GM12878 (cell line): ENCODE measurements around the gene SAP130. TPM values are rescaled to one million over a fixed set of nuclear protein-coding genes. Genes with fewer than 3 reads are reported as not detected.

Experiments used
- BMI1 ChIP-seq: fragments of 450-650 bp; IDR thresholded peaks from 2 replicates; pipeline ENCODE4 v1.6.1; 2016; ENCODE audit warnings: mild to moderate bottlenecking, moderate library complexity, borderline replicate concordance
- EGR1 ChIP-seq, 2 experiments: IDR thresholded peaks; 1 replicate in 1 of 2; 2 replicates in 1 of 2; pipeline ENCODE4 v1.6.1; 2011 to 2012; ENCODE audit warnings: low read depth in 2 of 2, low read length in 2 of 2, borderline replicate concordance in 1 of 2, mild to moderate bottlenecking in 1 of 2, moderate library complexity in 1 of 2
- GATAD2B ChIP-seq: fragments of 450-650 bp; conservative IDR thresholded peaks from 2 replicates; pipeline ENCODE4 v1.6.1; 2017; ENCODE audit warnings: low read depth, mild to moderate bottlenecking, moderate library complexity
- NR2F1 ChIP-seq: fragments of 450-650 bp; conservative IDR thresholded peaks from 2 replicates; pipeline ENCODE4 v1.6.1; 2017; ENCODE audit warnings: mild to moderate bottlenecking
- PAX5 ChIP-seq: IDR thresholded peaks from 2 replicates; pipeline ENCODE4 v1.6.1; 2011; ENCODE audit warnings: low read depth, low read length, borderline replicate concordance
- RELA ChIP-seq: fragments of 450-650 bp; IDR thresholded peaks from 2 replicates; pipeline ENCODE4 v1.8.0; 2014; ENCODE audit warnings: borderline replicate concordance; ENCODE audit not compliant: partially characterized antibody
- RFX5 ChIP-seq: IDR thresholded peaks from 2 replicates; pipeline ENCODE4 v1.6.1; 2011; ENCODE audit warnings: low read depth, low read length, improper control_type of control experiment
- SIX5 ChIP-seq: IDR thresholded peaks from 2 replicates; pipeline ENCODE4 v1.6.1; 2011; ENCODE audit warnings: mild to moderate bottlenecking, low read depth, low read length, moderate library complexity; ENCODE audit not compliant: severe bottlenecking
- SMARCA5 ChIP-seq: fragments of 450-650 bp; IDR thresholded peaks from 2 replicates; pipeline ENCODE4 v1.6.1; 2017; ENCODE audit warnings: mild to moderate bottlenecking
- SMC3 ChIP-seq: IDR thresholded peaks from 2 replicates; pipeline ENCODE4 v1.6.1; 2011; ENCODE audit warnings: low read length, improper control_type of control experiment, borderline replicate concordance
- SUPT20H ChIP-seq: IDR thresholded peaks from 2 replicates; pipeline ENCODE4 v1.6.1; 2011; ENCODE audit warnings: low read depth, mild to moderate bottlenecking, low read length, moderate library complexity, borderline replicate concordance; ENCODE audit not compliant: control insufficient read depth
- polyA plus RNA-seq, 11 experiments: library from polyadenylated mRNA; depleted of rRNA in 4 of 11; unstranded in 6 of 11; stranded (reverse) in 5 of 11; fragments of >200 nt; fragmentation: Nextera tagmentation in 4 of 11; fragmentation: Illumina TruSeq in 1 of 11; extraction: Ambion mirVana in 4 of 11; extraction: Trizol in 1 of 11; gene quantifications; 1 replicate in 1 of 11; 2 replicates in 10 of 11; pipeline versions ENCODE4 v1.2.1 to v1.2.3, GENCODE V29; 2011 to 2016; ENCODE audit warnings: inconsistent platforms in 2 of 11, missing spikeins in 2 of 11, low read depth in 1 of 11
- total RNA-seq, 4 experiments: library from RNA; depleted of rRNA in 3 of 4; stranded (reverse); fragments of >200 nt in 3 of 4; fragmentation: Illumina TruSeq in 1 of 4; extraction: Trizol in 1 of 4; gene quantifications; 2 replicates each; pipeline versions ENCODE4 v1.2.1 to v1.2.3, GENCODE V29; 2013 to 2021
- TF ChIP-seq, protein P1 (sequence below), 3 experiments: IDR thresholded peaks in 2 of 3; conservative IDR thresholded peaks in 1 of 3; 2 replicates each; pipeline ENCODE4 v1.5.1; 2011; ENCODE audit warnings: low read depth in 3 of 3, low read length in 3 of 3, mild to moderate bottlenecking in 3 of 3, control low read depth in 2 of 3, moderate library complexity in 2 of 3, inconsistent platforms in 1 of 3, mixed read lengths in 1 of 3; ENCODE audit not compliant: control insufficient read depth in 2 of 3, insufficient read depth in 1 of 3; ENCODE audit errors: extremely low read depth in 1 of 3
- TF ChIP-seq, protein P2 (sequence below): fragments of 450-650 bp; conservative IDR thresholded peaks from 2 replicates; pipeline ENCODE4 v1.6.1; 2017; ENCODE audit warnings: mild to moderate bottlenecking, moderate library complexity
- TF ChIP-seq, protein P3 (sequence below): IDR thresholded peaks from 2 replicates; pipeline ENCODE4 v1.6.1; 2011; ENCODE audit warnings: mild to moderate bottlenecking, low read depth, low read length, moderate library complexity; ENCODE audit not compliant: insufficient replicate concordance

Gene SAP130
- total and polyA plus RNA-seq, 10 of the 15 experiments (the other 5 are each of a cell fraction or from before 2014, with no cell fraction given), result 5.0 to 26.2 (median 9.9) TPM

DNA sequence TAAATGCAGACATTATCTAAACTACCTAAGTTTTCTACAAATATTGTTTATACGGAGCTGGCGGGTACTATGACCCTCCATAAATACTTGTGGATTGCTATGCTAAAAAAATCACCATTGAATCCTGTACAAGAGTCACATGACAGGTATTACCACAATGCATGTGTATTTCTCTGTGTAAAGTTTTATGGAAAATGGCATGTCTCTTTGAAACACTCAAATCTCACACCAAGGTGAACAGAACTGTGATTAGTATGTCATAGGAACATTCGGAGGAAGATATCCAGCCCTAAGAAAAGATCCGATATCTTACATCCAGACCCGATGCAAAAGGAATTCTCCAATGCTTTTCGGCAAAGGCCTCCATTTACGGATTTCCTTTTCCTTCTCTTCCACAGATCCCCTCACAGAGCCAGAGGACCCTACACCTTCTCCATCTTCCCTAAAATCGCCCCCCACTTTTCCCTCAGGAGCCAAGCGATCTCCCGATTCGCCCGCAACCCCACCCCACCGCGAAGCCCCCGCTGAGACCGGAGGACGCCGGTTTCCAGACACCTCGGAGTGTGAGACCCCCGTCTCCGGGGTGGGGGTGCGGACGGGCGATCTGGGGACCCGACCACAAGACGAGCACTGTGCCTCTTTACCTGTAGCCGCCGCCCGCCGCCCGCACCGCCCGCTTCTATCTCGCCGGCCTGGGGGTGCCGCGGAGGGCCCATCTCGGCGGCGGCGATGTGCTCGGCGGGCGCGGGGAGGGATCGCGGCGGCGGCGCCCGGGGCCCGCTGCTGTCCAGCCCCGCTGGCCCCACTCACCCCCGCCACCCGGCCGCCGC is 1.2 kb downstream of the SAP130 start (continued):
- TF ChIP-seq, protein P1, sequence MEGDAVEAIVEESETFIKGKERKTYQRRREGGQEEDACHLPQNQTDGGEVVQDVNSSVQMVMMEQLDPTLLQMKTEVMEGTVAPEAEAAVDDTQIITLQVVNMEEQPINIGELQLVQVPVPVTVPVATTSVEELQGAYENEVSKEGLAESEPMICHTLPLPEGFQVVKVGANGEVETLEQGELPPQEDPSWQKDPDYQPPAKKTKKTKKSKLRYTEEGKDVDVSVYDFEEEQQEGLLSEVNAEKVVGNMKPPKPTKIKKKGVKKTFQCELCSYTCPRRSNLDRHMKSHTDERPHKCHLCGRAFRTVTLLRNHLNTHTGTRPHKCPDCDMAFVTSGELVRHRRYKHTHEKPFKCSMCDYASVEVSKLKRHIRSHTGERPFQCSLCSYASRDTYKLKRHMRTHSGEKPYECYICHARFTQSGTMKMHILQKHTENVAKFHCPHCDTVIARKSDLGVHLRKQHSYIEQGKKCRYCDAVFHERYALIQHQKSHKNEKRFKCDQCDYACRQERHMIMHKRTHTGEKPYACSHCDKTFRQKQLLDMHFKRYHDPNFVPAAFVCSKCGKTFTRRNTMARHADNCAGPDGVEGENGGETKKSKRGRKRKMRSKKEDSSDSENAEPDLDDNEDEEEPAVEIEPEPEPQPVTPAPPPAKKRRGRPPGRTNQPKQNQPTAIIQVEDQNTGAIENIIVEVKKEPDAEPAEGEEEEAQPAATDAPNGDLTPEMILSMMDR (IDR thresholded peaks at IDR 0.05 in 2 of 3, conservative IDR thresholded peaks at IDR 0.05 in 1 of 3; ENCODE audit: control insufficient read depth in 2 of 3, extremely low read depth in 1 of 3, insufficient read depth in 1 of 3, low read depth in 3 of 3, low read length in 3 of 3), result no peak
- TF ChIP-seq, protein P2, sequence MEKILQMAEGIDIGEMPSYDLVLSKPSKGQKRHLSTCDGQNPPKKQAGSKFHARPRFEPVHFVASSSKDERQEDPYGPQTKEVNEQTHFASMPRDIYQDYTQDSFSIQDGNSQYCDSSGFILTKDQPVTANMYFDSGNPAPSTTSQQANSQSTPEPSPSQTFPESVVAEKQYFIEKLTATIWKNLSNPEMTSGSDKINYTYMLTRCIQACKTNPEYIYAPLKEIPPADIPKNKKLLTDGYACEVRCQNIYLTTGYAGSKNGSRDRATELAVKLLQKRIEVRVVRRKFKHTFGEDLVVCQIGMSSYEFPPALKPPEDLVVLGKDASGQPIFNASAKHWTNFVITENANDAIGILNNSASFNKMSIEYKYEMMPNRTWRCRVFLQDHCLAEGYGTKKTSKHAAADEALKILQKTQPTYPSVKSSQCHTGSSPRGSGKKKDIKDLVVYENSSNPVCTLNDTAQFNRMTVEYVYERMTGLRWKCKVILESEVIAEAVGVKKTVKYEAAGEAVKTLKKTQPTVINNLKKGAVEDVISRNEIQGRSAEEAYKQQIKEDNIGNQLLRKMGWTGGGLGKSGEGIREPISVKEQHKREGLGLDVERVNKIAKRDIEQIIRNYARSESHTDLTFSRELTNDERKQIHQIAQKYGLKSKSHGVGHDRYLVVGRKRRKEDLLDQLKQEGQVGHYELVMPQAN, result peak; percentile 64; the same call in 1 of the 2 replicates
- TF ChIP-seq GATAD2B (no peak; the same call in 1 of the 2 replicates), EGR1 (IDR thresholded peaks at IDR 0.05; ENCODE audit: borderline replicate concordance in 1 of 2, low read depth in 2 of 2, low read length in 2 of 2) (no peak; a peak in 1 of 3 replicates), PAX5 (no peak), SMARCA5 (0 out of 2 replicates have a peak, but pooled peaks have one; percentile 24), SIX5 (no peak), RELA (no peak), SMC3 (no peak), SUPT20H (no peak), NR2F1 (peak; percentile 34; the same call in 1 of the 2 replicates), RFX5 (no peak), BMI1 (no peak)
- TF ChIP-seq, protein P3, sequence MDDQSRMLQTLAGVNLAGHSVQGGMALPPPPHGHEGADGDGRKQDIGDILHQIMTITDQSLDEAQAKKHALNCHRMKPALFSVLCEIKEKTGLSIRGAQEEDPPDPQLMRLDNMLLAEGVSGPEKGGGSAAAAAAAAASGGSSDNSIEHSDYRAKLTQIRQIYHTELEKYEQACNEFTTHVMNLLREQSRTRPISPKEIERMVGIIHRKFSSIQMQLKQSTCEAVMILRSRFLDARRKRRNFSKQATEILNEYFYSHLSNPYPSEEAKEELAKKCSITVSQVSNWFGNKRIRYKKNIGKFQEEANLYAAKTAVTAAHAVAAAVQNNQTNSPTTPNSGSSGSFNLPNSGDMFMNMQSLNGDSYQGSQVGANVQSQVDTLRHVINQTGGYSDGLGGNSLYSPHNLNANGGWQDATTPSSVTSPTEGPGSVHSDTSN, result no peak
